Stimulated activated CD4-positive, alpha-beta T cell treated with anti-CD3 and anti-CD28 coated beads, TNF-alpha, amount 100 ng/mL, for 48 hours (primary cell): ENCODE data around the gene MBTPS1.
A peak's percentile ranks its signal among the peaks of the same experiment; 100 is the strongest.

ENCODE experiments used
- DNase-seq, 3 donors: peaks; one replicate each; pipeline ENCODE4 v3.0.0-alpha.2; 2020; ENCODE audit warnings: low read depth in 3 of 3

Gene MBTPS1

GRCh38 chr16:84074721-84075120 lies 42.0 kb downstream of the MBTPS1 start:
- DNase-seq = no peak

GRCh38 chr16:84072014-84072413 lies 44.7 kb downstream of the MBTPS1 start:
- no peak for DNase-seq

DNA sequence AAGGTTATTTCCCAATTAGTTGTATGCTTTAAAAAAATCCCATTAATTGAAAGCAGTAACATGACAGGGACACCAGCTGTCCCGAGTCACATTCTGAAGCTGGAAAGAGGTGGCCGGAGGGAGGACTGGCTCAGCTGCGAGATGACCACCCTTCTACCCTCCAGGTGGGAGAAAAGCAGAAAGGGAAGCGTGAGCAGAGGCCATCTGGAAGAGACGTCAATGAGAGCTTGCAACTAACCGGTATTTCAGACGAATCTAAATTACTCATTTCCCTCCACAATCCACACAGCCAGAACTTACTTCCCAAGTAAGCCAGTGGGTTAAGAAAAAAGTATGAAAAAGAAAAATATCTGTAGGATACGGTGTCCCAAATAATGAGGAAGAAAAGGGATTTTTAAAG lies 45.6 kb downstream of the MBTPS1 start:
- DNase-seq = no peak

DNA sequence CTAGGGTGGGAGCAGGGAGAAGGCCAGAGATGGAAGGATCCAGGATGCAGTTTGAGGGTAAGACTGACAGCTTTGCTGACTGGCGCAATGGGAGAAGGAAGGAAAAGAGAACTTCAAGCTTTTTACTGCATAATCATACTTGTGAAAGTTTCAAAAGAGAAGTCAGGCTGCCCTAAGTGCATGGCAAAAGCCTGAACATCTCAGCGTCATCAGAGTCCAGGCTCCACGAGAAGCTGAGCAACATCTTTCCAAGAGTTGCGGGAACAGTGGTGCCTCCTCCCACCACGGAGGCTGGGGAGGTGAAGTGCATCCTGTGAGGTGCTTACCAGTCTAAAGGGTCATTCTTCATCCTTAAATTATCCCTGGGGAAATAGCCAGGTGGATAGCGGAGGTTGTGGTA lies 47.2 kb downstream of the MBTPS1 start:
- DNase-seq = no peak

DNA sequence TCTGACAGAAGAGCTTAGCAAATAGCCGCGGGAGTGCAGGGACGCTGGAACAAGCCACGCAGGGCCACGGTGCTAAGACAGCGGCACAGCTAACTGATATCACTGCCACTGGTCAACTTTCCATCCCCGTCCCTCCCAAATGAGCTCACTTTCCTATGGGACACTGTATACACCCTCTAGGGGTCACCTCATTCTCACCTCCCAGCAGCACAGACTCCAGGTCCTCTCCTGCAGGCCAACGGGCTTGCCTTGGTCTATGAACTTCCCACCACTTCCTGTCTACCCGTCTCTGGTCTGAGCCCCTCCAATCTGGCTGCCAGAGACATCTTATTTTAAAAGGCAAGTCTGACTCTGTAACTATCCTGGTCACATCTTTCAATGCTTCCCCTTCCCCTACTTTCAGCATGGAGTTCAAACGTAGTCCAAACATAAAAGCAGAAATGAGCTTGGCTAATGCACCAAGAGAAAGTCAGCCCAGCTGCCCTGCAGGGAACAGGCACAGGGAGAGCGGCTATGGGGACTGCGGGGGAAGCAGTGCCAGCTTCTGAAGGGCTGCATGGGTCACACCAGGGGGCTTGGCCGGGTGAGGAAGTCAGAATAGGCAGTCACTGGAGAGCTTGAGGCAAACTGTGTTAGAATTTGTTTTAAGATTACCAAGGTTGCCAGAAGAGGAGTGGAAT lies 47.8 kb downstream of the MBTPS1 start:
- DNase-seq = no peak

- DNase-seq = no peak
These were observed 48.7 kb downstream of the MBTPS1 start for GRCh38 chr16:84068041-84068440.

DNA sequence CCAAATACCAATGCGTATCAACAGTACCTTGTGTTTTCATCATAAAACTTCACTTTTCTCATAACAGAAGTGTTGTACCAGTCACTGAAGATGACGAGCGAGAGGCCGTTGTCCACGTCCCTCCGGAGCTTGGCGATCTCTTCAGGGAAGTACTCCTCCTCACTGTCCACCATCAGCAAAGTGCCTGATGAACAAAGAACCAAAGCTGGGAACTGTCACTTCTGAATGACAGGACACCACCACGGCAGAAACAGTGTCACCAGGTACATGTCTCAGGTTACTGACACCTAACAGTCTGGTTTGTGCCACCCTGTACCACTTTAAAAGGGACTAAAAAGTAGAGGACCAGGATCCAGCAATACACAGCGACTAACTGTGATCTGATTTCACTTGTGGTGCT lies 49.1 kb downstream of the MBTPS1 start:
- DNase-seq = no peak

- peak in 1 of 3 donors; percentile 17 for DNase-seq
These were observed 51.1 kb downstream of the MBTPS1 start for GRCh38 chr16:84065536-84066132.

- DNase-seq = no peak
These were observed 52.8 kb downstream of the MBTPS1 start for GRCh38 chr16:84063980-84064379.

GRCh38 chr16:84062734-84063640 lies 53.8 kb downstream of the MBTPS1 start:
- DNase-seq = peak; percentile 51 to 59 (median 53)

- DNase-seq = no peak
These were observed 55.4 kb downstream of the MBTPS1 start for GRCh38 chr16:84061236-84061819.

DNA sequence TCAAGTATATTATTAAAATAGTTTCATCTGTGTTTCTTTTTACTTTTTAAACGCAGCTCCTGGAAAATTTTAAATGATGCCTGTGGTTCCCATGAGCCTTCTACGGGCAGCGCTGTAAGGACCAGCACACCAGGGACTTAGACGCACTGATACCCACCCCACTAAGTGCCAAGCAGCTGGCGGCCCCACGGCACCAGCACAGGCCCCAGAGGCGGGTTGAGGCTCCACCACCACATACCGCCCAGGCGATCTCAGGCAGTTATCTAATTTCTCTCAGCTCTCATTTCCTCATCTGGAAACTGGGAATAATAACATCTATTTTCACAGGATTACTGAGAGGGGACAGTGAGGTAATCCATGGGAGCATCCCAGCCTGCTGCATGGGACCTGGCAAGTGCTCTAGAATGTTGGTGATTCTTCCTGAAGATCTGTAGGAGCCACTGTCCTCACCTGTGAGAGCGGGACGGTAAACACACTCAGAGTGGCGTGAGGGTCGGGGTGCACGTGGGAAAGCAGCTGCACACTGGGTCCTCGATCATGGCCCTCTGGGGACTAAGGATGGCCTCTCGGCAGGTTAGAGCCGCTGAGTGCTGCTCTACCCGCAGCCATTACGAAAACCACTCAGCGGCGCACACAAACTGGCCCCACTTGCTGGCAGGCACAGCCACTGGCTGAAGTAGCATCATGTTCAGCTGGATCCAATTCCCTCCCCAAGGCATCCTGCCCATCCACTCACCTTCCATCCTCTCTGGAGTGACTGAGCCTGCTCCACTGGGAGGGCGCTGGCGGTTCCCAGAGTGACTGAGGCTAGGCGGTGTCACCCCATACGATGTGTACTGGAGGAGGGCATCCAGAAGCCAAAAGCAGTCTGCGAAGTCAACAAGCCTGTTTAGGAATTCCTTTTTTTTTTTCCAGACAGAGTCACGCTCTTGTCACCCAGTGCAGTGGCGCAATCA lies 56.5 kb downstream of the MBTPS1 start:
- DNase-seq = no peak

DNA sequence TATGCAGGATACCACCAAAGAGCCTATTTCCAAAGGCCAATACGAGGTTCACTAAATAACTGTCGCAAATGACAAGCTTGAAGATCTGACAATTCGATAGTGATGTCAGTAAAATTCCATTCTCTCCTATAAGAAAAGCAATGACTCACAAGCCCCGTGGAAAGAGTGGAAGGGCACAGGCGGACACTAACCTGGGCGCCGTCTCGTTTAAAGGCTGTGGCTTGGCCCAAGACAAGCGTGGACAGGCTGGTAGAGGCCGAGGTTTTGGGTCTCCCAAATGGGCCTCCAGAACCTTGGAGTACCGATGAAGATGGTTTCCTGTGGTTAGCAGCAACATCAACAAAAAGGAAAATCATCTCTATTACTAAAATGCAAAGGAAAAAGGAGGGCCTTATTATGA lies 57.6 kb downstream of the MBTPS1 start:
- no peak for DNase-seq

GRCh38 chr16:84058664-84059063 lies 58.1 kb downstream of the MBTPS1 start:
- DNase-seq = no peak

GRCh38 chr16:84058211-84058610 lies 58.5 kb downstream of the MBTPS1 start:
- no peak for DNase-seq

GRCh38 chr16:84056933-84057332 lies 59.8 kb downstream of the MBTPS1 start:
- no peak for DNase-seq

- DNase-seq = no peak
These were observed 60.7 kb downstream of the MBTPS1 start for GRCh38 chr16:84055801-84056634.

- no peak for DNase-seq
These were observed 61.4 kb downstream of the MBTPS1 start for GRCh38 chr16:84055366-84055765.

GRCh38 chr16:84054916-84055315 lies 61.8 kb downstream of the MBTPS1 start:
- DNase-seq = no peak

DNA sequence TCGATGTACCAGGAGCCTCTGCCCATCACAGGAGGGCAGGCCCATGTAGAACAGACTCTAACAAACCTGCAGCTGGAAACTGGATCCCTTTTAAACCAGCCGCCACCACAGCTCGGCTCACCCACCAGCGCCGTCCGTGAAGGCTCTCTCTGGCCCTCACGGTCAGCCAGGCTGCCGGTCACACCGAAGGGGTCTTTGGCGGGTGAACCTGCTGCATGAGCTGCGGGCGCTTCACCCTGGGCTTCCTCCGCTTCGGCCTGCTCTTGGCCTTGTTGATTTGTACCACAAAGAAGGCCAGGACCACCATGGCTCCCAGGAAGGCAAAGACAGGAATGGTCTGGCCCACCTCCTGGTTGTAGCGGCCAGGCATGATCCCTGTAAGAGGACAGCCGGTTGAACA lies 62.5 kb downstream of the MBTPS1 start:
- DNase-seq = no peak
